Fibroblast of the aortic adventitia (primary cell): Measurements from ENCODE around the gene IGFN1. TPM values are rescaled to one million over a fixed set of nuclear protein-coding genes. Genes with fewer than 3 reads are reported as not detected.

ENCODE experiments used
- DNase-seq: peaks from one replicate; pipeline ENCODE4 v3.0.0-alpha.2; 2010; ENCODE audit warnings: low read depth
- H3K4me3 ChIP-seq: 2 replicates; pipeline ENCODE4 v1.5.1; 2011; ENCODE audit warnings: low read depth, mild to moderate bottlenecking, control low read depth, low read length, moderate library complexity
- CTCF ChIP-seq: IDR thresholded peaks from 2 replicates; pipeline ENCODE4 v1.5.1; 2011; ENCODE audit warnings: mild to moderate bottlenecking, low read length, control low read depth, inconsistent platforms; ENCODE audit not compliant: insufficient read depth
- total RNA-seq: library from RNA; depleted of rRNA; stranded (reverse); fragments of >200 nt; gene quantifications from 2 replicates; pipeline ENCODE4 v1.2.3, GENCODE V29; 2012; ENCODE audit warnings: low replicate concordance

IGFN1 gene
- total RNA-seq, 1 donor, result under 0.01 TPM

GRCh38 chr1:201219481-201220387, 29.1 kb downstream of the IGFN1 start:
- H3K4me3 ChIP-seq, result no peak overlapping the region
- DNase-seq, result no peak
- no peak for TF ChIP-seq CTCF

GRCh38 chr1:201220388-201220715, 29.7 kb downstream of the IGFN1 start:
- peak; percentile 2 for DNase-seq
- H3K4me3 ChIP-seq, result no peak overlapping the region
- no peak for TF ChIP-seq CTCF

GRCh38 chr1:201221201-201221846, 30.7 kb downstream of the IGFN1 start:
- TF ChIP-seq CTCF, result no peak
- no peak for DNase-seq
- no peak overlapping the region for H3K4me3 ChIP-seq

GRCh38 chr1:201222125-201222524, 31.5 kb downstream of the IGFN1 start:
- H3K4me3 ChIP-seq, result no peak overlapping the region
- no peak for DNase-seq
- no peak for TF ChIP-seq CTCF

- H3K4me3 ChIP-seq, result no peak overlapping the region
- DNase-seq, result no peak
- TF ChIP-seq CTCF, result no peak
Observed at GRCh38 chr1:201223852-201224665, 33.4 kb downstream of the IGFN1 start.

GRCh38 chr1:201224666-201225370, 34.2 kb downstream of the IGFN1 start:
- no peak overlapping the region for H3K4me3 ChIP-seq
- DNase-seq, result peak; percentile 15

More at GRCh38 chr1:201224666-201225370, 34.2 kb downstream of the IGFN1 start:
- no peak for TF ChIP-seq CTCF
